ENCODE data around the gene WDR35. TPM values are rescaled to one million over a fixed set of nuclear protein-coding genes. Genes with fewer than 3 reads are reported as not detected.

WDR35 gene
- total RNA-seq, 1 donor, result 18.1 TPM

DNA sequence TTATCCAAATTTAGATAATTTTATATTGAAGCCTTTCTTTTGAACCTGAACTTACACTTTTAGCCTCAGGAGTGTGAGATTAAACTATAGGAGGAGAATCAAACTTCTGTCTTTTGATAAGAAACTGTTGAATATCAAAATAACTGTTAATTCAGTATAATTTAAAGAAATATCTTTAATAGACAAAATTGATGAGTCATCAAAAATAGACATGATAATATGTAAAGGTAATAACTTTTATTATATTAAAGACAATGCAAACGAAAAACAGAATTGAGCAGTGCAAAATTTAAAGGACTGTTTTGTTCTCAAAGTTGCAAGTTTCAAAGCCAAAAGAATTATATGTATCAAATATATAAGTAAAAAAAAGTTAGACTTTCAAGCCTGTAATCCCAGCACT, 2.0 kb upstream of the WDR35 start:
- no peak overlapping the region for H3K4me3 ChIP-seq (ENCODE audit: insufficient read depth, low read length)
- H2AFZ ChIP-seq (ENCODE audit: low read length), result no peak overlapping the region
- peaks cover 17% of the 10 kb centered on the region for H3K4me1 ChIP-seq (ENCODE audit: insufficient read depth, low read length)
- H3K27me3 ChIP-seq (ENCODE audit: insufficient read depth, low read length), result peaks cover 6% of the 10 kb centered on the region
- H3K4me2 ChIP-seq (ENCODE audit: insufficient read depth, low read length), result no peak overlapping the region
- H3K79me2 ChIP-seq (ENCODE audit: insufficient read depth, low read length), result peaks cover 19% of the 10 kb centered on the region
- no peak overlapping the region for H3K27ac ChIP-seq (ENCODE audit: low read depth, low read length)
- no peaks in the 10 kb centered on the region for H4K20me1 ChIP-seq (ENCODE audit: insufficient read depth, low read length)
- no peaks in the 10 kb centered on the region for H3K36me3 ChIP-seq (ENCODE audit: insufficient read depth, low read length)
- H3K9me3 ChIP-seq (ENCODE audit: low read depth, low read length), result no peaks in the 10 kb centered on the region
- TF ChIP-seq, protein P1, sequence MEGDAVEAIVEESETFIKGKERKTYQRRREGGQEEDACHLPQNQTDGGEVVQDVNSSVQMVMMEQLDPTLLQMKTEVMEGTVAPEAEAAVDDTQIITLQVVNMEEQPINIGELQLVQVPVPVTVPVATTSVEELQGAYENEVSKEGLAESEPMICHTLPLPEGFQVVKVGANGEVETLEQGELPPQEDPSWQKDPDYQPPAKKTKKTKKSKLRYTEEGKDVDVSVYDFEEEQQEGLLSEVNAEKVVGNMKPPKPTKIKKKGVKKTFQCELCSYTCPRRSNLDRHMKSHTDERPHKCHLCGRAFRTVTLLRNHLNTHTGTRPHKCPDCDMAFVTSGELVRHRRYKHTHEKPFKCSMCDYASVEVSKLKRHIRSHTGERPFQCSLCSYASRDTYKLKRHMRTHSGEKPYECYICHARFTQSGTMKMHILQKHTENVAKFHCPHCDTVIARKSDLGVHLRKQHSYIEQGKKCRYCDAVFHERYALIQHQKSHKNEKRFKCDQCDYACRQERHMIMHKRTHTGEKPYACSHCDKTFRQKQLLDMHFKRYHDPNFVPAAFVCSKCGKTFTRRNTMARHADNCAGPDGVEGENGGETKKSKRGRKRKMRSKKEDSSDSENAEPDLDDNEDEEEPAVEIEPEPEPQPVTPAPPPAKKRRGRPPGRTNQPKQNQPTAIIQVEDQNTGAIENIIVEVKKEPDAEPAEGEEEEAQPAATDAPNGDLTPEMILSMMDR (IDR thresholded peaks at IDR 0.05; ENCODE audit: extremely low read depth, low read depth, low read length), result no peak
- DNase-seq (ENCODE audit: insufficient read length, low spot score, missing footprints), result no peak

DNA sequence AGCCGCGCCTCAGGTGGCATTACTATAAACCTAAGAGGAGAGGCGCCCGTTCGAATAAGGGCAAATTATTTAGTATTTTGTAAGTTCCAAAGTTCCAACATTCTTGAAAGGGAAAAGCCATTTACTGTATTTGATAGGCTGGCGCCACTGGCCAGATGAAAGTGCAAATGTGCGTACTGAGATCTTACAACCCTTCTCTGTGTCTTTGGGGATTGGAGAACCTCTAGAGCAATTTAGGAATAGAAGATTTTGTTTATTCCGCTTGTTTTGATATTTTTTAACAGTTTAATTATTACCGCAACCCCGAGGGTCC, 467 bp upstream of the WDR35 start:
- Histone ChIP-seq H3K79me2 (ENCODE audit: insufficient read depth, low read length) (peaks cover 19% of the 10 kb centered on the region), H2AFZ (ENCODE audit: low read length) (peak overlapping the region; percentile 100), H3K27ac (ENCODE audit: low read depth, low read length) (no peak overlapping the region), H4K20me1 (ENCODE audit: insufficient read depth, low read length) (no peaks in the 10 kb centered on the region), H3K9me3 (ENCODE audit: low read depth, low read length) (no peaks in the 10 kb centered on the region), H3K36me3 (ENCODE audit: insufficient read depth, low read length) (no peaks in the 10 kb centered on the region), H3K4me3 (ENCODE audit: insufficient read depth, low read length) (peak overlapping the region; percentile 81), H3K4me2 (ENCODE audit: insufficient read depth, low read length) (peak overlapping the region; percentile 99), H3K27me3 (ENCODE audit: insufficient read depth, low read length) (peaks cover 6% of the 10 kb centered on the region), H3K4me1 (ENCODE audit: insufficient read depth, low read length) (peaks cover 17% of the 10 kb centered on the region)
- TF ChIP-seq, protein P1 (IDR thresholded peaks at IDR 0.05; ENCODE audit: extremely low read depth, low read depth, low read length), result no peak
- DNase-seq (ENCODE audit: insufficient read length, low spot score, missing footprints), result no peak

DNA sequence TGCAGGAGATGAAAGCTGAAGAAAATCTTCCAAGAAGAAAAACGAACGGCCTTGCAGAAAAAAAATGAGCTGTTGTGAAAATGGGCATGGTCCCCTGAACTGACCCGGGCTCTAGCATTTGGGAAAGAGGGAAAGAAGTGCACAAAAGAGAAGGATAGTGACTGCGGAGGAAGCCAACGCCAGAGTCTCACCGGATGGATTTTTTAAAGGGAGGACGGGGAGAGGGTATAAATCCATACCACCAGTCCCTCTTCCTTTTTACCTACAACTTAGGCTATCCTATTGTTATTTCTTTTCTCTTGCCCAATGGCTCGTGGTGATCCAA, 601 bp downstream of the WDR35 start:
- Histone ChIP-seq H3K4me3 (ENCODE audit: insufficient read depth, low read length) (peak overlapping the region; percentile 81), H3K27me3 (ENCODE audit: insufficient read depth, low read length) (peaks cover 6% of the 10 kb centered on the region), H3K36me3 (ENCODE audit: insufficient read depth, low read length) (no peaks in the 10 kb centered on the region), H3K9me3 (ENCODE audit: low read depth, low read length) (no peaks in the 10 kb centered on the region), H3K79me2 (ENCODE audit: insufficient read depth, low read length) (peaks cover 24% of the 10 kb centered on the region), H3K4me1 (ENCODE audit: insufficient read depth, low read length) (peaks cover 17% of the 10 kb centered on the region), H3K27ac (ENCODE audit: low read depth, low read length) (peak overlapping the region; percentile 64), H2AFZ (ENCODE audit: low read length) (peak overlapping the region; percentile 100), H3K4me2 (ENCODE audit: insufficient read depth, low read length) (peak overlapping the region; percentile 99), H4K20me1 (ENCODE audit: insufficient read depth, low read length) (no peaks in the 10 kb centered on the region)
- DNase-seq (ENCODE audit: insufficient read length, low spot score, missing footprints), result peak; percentile 62
- TF ChIP-seq, protein P1 (IDR thresholded peaks at IDR 0.05; ENCODE audit: extremely low read depth, low read depth, low read length), result no peak

DNA sequence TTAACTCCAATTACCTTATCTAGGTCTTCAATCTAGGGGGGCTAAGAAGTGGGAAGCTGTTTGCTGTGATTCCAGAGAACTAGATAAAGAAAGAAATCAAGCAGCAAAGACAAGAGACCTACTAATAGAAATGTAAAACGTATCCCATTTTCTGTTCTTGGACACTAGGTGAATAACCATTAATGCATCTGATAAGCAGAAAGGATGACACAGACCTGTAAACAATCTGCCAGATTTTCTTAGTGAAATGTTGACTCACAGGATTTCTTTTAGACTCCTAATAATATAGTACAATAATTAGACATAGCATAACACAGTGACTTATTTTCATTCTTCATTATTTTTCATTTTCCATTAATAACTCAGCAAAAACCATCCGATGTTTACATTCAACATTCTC, 1.3 kb downstream of the WDR35 start:
- TF ChIP-seq, protein P1 (IDR thresholded peaks at IDR 0.05; ENCODE audit: extremely low read depth, low read depth, low read length), result no peak
- no peak overlapping the region for H3K27ac ChIP-seq (ENCODE audit: low read depth, low read length)
- no peaks in the 10 kb centered on the region for H3K9me3 ChIP-seq (ENCODE audit: low read depth, low read length)
- peaks cover 3% of the 10 kb centered on the region for H3K27me3 ChIP-seq (ENCODE audit: insufficient read depth, low read length)
- peak overlapping the region; percentile 99 for H3K4me2 ChIP-seq (ENCODE audit: insufficient read depth, low read length)
- peaks cover 17% of the 10 kb centered on the region for H3K4me1 ChIP-seq (ENCODE audit: insufficient read depth, low read length)
- H4K20me1 ChIP-seq (ENCODE audit: insufficient read depth, low read length), result no peaks in the 10 kb centered on the region
- DNase-seq (ENCODE audit: insufficient read length, low spot score, missing footprints), result no peak
- H3K79me2 ChIP-seq (ENCODE audit: insufficient read depth, low read length), result peaks cover 24% of the 10 kb centered on the region
- H3K4me3 ChIP-seq (ENCODE audit: insufficient read depth, low read length), result peak overlapping the region; percentile 81
- no peaks in the 10 kb centered on the region for H3K36me3 ChIP-seq (ENCODE audit: insufficient read depth, low read length)
- H2AFZ ChIP-seq (ENCODE audit: low read length), result no peak overlapping the region
